GM20431 (cell line): ENCODE measurements around the gene FBP2.
"Not testable (repeated sequence)": the region's sequence is repeated elsewhere in the genome, so short reads cannot be mapped to it uniquely, and the experiment has no call there.

Experiments
- in situ Hi-C: fragments of 300-500 bp; cut with MseI, MboI; formaldehyde crosslinking; loops from one replicate; pipeline ENCODE4 v1.15.0; 2020; ENCODE audit warnings: low sequenced_read_pairs; ENCODE audit not compliant: unreplicated experiment

Gene FBP2

GRCh38 chr9:94567271-94567670 is 26.4 kb downstream of the FBP2 start:
- in situ Hi-C loops: no loop called here

DNA sequence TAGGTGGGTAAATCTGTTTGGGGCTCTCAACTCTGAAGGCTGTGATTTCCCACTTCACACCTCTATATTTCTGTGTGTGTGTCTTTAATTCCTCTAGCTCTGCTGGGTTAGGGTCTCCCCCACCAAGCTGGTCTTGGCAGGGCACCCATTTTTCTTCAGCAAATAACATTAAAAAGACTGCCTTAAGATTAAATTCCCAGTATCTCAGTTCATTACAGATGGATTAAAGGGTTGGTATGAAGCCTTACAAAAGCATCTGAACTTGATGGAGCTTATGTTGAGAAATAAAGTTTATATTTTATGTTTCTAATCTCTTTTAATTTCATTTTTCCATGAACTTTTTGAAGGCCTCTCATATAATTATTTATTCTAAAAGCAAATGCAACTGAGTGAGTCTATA is 27.1 kb downstream of the FBP2 start:
- in situ Hi-C loops: no loop called here

DNA sequence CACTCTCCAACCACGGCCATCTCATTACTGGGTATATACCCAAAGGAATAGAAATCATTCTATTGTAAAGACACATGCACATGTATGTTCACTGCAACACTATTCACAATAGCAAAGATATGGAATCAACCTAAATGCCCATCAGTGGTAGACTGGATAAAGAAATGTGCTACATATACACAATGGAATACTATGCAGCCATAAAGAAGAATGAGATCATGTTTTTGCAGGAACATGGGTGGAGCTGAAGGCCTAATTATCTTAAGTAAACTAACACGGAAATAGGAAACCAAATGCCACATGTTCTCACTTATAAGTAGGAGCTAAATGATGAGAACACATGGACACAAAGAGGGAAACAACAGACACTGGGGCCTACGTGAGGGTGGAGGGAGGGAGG is 29.3 kb downstream of the FBP2 start:
- in situ Hi-C loops: not testable (repeated sequence)

- in situ Hi-C loops: no loop called here
Measured at GRCh38 chr9:94563548-94563947, 30.1 kb downstream of the FBP2 start.

- in situ Hi-C loops: no loop called here
Measured at GRCh38 chr9:94560237-94560636, 33.4 kb downstream of the FBP2 start.

GRCh38 chr9:94557376-94557775 is 36.2 kb downstream of the FBP2 start:
- in situ Hi-C loops: no loop called here

DNA sequence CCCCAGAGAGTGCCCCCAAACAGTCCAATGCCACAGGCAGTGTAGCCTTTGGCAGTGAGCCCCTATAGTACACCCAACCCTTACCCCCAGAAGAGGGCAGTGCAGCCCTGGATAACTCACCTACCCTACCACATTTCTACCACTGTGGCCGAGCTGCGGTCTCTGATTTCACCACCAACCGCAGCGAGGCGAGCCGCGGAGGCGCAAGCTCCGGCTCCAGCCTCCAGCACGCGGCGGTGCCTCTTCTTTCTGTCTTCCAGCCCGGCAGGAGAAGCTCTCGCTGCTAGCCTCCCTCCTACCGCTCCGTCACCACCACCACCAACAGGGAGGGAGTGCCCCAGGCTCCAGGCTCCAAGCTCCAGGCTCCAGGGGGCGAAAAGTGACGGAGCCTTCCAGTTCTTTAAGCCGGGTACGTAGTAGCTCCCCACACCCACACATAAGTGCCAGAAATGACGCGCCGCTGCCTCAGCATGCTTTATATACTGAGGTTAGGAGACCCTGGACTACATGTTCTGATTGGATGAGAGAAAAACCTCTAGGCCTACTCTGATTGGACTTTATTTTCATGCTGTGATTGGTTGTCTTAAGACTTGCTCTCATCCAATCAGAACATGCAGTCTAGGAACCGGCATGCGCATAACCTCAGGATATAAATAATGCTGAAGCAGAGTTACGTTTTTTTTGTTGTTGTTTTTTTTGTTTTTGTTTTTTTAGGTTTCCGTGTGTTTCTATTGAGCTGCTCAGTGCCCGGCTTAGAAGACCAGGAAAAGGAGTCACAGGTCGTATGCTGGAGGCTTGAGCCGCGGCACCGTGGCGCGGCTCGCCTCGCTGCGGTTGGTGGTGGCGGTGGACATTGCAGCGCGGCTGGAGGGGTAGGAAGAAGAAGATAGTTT is 38.9 kb downstream of the FBP2 start, which contains the start of gene PCAT7:
Gene PCAT7 (plus strand): TSS at position 645 of the 893 bp plus-strand sequence.
- in situ Hi-C loops: no loop called here

DNA sequence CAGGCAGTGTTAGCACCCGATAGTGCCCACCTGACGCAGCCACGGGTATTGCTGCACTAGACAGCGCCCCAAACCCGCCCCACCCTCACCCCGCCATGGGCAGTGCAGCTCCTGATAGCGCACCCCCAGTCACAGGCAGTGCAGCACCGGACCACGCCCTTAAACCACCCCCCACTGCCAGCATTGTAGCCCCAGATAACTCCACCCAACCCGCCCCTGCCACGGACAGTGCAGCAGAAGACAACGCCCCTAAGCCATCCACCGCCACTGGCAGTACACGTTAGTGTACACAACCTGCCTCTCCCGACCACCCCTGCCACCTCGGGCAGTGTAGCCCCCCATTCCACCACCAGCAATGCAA is 39.6 kb downstream of the FBP2 start:
- in situ Hi-C loops: no loop called here

DNA sequence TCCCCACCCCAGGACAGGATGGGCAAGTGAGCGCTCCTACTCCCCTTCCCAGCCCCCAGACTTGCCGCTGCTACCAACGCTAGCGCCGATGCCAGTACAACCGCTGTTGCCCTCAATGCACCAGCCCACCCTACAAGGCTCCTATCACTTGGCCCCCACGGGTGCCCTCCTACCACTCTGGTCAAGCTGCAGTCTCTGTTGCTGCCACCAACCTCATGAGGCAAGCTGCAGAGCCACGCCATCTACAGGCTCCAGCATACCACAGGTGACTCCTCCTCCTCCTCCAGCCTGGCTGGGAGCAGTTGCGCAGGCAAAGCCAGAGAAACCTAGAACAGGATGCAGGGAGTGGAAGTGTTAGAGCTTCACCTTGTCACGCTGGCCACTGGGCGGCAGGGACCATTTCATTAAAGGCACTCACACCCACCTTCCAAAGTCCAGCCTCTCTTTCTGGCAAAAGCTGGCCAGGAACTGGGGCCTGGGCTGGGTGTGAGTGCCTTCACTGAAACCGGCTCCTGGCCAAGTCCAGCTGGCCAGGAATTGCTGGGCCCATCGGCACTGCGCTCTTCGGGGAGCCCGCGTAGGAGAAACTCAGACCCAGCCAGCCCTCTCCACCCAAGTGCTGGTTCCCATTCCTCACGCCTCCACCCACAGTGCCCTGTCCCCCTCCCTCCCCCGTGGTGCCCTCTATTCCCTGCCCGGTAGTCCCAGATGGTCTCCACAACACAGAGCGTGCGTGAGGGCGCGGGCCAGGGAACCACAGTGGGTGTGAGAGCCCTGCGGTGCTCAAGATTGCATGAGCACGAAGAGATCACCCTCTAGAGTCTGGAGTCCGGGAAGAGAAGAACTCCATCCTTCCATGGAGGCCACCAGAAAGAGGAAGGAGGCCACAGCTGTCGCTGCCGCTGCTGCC is 40.3 kb downstream of the FBP2 start:
- in situ Hi-C loops: no loop called here

DNA sequence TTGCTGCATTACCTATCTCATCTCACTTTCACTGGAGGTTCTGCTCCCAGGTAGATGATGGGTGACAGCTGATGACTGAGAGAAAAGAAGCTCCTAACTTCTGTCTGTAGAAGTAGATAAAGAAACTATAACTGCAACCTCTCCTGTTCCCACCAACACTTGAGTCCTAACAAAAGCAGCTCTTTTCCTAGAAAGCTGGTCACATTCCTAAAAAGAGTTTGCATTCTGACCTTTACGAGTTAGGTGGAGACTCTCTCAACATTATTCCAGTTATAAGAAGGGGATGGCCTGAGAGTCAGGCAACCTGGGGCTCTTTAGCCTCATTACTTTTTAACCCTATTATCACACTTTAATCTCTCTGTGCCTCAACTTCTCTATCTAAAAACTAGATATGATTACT is 47.7 kb downstream of the FBP2 start:
- in situ Hi-C loops: no loop called here

DNA sequence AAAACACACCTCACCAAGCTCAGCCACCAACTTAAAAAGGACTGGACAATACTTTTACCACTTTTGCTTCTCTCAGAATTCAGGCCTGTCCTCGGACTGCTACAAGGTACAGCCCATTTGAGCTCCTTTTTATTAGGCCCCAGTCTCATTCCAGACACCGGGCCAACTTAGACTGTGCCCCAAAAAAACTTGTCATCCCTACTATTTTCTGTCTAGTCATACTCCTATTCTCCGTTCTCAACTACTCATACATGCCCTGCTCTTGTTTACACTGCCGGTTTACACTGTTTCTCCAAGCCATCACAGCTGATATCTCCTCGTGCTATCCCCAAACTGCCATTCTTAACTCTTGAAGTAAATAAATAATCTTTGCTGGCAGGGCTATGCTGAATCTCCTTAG is 49.3 kb downstream of the FBP2 start:
- in situ Hi-C loops: not testable (repeated sequence)

DNA sequence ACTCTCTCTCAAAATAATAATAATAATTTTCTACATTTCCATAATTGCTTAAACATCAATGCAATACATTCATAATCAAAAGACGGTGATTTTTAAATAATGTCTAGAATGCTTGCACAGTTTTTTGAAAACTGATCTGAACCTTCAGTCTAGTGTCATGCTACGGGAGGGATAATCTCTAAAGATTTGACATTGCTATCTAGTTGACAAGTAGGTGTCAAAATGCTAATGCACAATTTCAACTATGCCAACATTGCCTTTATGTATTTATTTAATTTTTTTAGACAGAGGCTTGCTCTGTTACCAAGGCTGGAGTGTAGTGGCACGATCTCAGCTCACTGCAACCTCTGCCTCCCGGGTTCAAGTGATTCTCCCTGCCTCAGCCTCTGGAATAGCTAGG is 54.7 kb downstream of the FBP2 start:
- in situ Hi-C loops: no loop called here

- in situ Hi-C loops: no loop called here
Measured at GRCh38 chr9:94534901-94535300, 58.7 kb downstream of the FBP2 start.

- in situ Hi-C loops: no loop called here
Measured at GRCh38 chr9:94533601-94534000, 60.0 kb downstream of the FBP2 start.

- in situ Hi-C loops: no loop called here
Measured at GRCh38 chr9:94533155-94533554, 60.5 kb downstream of the FBP2 start.

- in situ Hi-C loops: no loop called here
Measured at GRCh38 chr9:94528886-94529285, 64.7 kb downstream of the FBP2 start.

- in situ Hi-C loops: no loop called here
Measured at GRCh38 chr9:94526951-94527350, 66.7 kb downstream of the FBP2 start.

DNA sequence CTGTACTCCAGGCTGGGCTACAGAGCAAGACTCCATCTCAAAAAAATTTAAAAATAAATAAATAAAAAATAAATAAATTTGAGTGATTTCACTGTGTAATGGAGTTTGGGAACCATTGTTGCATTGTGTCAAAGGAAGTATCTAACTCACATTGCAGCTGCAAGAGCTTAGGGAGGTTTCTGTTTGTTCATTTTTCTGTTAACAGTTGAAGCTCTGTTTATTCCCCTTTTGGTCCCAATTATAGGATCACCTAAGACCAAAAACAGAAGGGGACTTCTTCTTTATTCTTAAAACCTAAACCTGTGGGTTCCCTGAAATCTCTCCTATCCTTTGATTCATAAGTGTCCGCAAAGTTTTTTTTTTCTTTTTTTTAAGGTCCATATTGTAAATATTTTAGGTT is 67.4 kb downstream of the FBP2 start:
- in situ Hi-C loops: no loop called here

- in situ Hi-C loops: no loop called here
Measured at GRCh38 chr9:94525396-94526035, 68.1 kb downstream of the FBP2 start.

DNA sequence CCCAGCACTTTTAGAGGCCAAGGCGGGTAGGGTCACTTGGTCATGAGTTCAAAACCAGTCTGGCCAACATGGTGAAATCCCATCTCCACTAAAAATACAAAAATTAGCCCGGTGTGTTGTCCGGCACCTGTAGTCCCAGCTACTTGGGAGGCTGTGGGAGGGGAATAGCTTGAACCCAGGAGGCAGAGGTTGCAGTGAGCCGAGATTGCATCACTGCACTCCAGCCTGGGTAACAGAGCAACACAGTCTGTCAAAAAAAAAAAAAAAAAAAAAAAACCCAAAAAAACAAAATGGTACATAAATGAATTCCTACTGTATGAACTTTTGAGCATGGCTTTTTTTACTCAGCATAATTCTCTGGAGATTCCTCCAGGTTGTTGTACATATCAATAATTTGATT is 76.4 kb downstream of the FBP2 start:
- in situ Hi-C loops: no loop called here

- in situ Hi-C loops: no loop called here
Measured at GRCh38 chr9:94514722-94515121, 78.9 kb downstream of the FBP2 start.
